ENCODE measurements around the gene RFX1.

Gene RFX1

DNA sequence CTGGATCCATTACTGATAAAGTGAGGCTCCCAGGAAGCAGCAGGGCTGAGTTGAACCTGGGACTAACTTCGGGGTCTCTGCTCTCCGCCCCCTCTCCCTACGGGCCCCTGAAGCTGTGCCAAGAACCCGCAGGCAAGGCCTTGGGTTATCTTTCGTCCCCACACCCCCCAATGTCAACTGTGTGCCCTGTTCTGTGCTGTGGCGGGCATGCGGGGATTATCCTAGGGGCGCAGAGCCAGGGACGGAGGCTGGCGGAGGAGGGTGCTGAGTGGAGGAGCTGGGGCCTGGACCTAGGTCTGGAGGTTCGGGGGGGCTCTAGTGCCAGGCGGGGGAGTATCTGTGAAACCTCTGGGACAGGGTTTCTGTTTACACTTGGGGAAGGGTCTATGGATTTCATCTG is 26.4 kb downstream of the RFX1 start:
- no peak for TF ChIP-seq ZBTB7A (IDR thresholded peaks at IDR 0.05; ENCODE audit: low read depth)
- no peak for TF ChIP-seq CREB1 (IDR thresholded peaks at IDR 0.05; ENCODE audit: low read depth)
- no peak for TF ChIP-seq TCF12 (IDR thresholded peaks at IDR 0.05; ENCODE audit: low read depth)
- TF ChIP-seq, protein P1, sequence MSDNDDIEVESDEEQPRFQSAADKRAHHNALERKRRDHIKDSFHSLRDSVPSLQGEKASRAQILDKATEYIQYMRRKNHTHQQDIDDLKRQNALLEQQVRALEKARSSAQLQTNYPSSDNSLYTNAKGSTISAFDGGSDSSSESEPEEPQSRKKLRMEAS (IDR thresholded peaks at IDR 0.05) = no peak
- no peak for TF ChIP-seq EGR1 (IDR thresholded peaks at IDR 0.05)
- no peak for TF ChIP-seq TAF1 (IDR thresholded peaks at IDR 0.05; ENCODE audit: low read depth)
- TF ChIP-seq RAD21 (IDR thresholded peaks at IDR 0.05; ENCODE audit: low read depth) = no peak
- TF ChIP-seq, protein P2, sequence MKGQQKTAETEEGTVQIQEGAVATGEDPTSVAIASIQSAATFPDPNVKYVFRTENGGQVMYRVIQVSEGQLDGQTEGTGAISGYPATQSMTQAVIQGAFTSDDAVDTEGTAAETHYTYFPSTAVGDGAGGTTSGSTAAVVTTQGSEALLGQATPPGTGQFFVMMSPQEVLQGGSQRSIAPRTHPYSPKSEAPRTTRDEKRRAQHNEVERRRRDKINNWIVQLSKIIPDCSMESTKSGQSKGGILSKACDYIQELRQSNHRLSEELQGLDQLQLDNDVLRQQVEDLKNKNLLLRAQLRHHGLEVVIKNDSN (IDR thresholded peaks at IDR 0.05) = no peak
- no peak for TF ChIP-seq YY1 (IDR thresholded peaks at IDR 0.05; ENCODE audit: low read depth)
- no peak for TF ChIP-seq EP300 (IDR thresholded peaks at IDR 0.05; ENCODE audit: borderline replicate concordance)
- TF ChIP-seq FOXM1 (IDR thresholded peaks at IDR 0.05; ENCODE audit: borderline replicate concordance, low read depth) = no peak
- TF ChIP-seq TEAD4 (IDR thresholded peaks at IDR 0.05) = no peak
- TF ChIP-seq, protein P3, sequence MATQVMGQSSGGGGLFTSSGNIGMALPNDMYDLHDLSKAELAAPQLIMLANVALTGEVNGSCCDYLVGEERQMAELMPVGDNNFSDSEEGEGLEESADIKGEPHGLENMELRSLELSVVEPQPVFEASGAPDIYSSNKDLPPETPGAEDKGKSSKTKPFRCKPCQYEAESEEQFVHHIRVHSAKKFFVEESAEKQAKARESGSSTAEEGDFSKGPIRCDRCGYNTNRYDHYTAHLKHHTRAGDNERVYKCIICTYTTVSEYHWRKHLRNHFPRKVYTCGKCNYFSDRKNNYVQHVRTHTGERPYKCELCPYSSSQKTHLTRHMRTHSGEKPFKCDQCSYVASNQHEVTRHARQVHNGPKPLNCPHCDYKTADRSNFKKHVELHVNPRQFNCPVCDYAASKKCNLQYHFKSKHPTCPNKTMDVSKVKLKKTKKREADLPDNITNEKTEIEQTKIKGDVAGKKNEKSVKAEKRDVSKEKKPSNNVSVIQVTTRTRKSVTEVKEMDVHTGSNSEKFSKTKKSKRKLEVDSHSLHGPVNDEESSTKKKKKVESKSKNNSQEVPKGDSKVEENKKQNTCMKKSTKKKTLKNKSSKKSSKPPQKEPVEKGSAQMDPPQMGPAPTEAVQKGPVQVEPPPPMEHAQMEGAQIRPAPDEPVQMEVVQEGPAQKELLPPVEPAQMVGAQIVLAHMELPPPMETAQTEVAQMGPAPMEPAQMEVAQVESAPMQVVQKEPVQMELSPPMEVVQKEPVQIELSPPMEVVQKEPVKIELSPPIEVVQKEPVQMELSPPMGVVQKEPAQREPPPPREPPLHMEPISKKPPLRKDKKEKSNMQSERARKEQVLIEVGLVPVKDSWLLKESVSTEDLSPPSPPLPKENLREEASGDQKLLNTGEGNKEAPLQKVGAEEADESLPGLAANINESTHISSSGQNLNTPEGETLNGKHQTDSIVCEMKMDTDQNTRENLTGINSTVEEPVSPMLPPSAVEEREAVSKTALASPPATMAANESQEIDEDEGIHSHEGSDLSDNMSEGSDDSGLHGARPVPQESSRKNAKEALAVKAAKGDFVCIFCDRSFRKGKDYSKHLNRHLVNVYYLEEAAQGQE (IDR thresholded peaks at IDR 0.05; ENCODE audit: low read depth) = no peak
- TF ChIP-seq CEBPB (IDR thresholded peaks at IDR 0.05) = no peak
- no peak for TF ChIP-seq NFIC (IDR thresholded peaks at IDR 0.05)

DNA sequence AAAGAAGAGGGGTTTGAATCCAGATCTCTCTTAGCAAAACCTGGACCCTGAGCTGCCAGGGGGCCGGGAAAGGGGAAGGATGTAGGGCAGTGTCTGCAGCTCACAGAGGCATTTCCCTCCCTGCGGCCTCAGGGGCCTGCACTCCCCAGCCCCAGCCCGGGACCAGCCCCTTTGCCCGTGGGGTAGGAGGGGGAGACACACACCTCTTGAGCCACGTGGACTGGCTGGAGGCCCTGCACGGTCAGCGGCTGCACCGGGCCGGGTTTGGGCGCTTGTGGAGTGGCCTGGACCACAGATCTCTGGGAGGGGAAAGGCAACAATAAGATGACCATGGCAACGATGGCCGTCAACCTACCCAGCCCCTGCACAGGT is 26.9 kb downstream of the RFX1 start:
- TF ChIP-seq, protein P2 (IDR thresholded peaks at IDR 0.05) = no peak

DNA sequence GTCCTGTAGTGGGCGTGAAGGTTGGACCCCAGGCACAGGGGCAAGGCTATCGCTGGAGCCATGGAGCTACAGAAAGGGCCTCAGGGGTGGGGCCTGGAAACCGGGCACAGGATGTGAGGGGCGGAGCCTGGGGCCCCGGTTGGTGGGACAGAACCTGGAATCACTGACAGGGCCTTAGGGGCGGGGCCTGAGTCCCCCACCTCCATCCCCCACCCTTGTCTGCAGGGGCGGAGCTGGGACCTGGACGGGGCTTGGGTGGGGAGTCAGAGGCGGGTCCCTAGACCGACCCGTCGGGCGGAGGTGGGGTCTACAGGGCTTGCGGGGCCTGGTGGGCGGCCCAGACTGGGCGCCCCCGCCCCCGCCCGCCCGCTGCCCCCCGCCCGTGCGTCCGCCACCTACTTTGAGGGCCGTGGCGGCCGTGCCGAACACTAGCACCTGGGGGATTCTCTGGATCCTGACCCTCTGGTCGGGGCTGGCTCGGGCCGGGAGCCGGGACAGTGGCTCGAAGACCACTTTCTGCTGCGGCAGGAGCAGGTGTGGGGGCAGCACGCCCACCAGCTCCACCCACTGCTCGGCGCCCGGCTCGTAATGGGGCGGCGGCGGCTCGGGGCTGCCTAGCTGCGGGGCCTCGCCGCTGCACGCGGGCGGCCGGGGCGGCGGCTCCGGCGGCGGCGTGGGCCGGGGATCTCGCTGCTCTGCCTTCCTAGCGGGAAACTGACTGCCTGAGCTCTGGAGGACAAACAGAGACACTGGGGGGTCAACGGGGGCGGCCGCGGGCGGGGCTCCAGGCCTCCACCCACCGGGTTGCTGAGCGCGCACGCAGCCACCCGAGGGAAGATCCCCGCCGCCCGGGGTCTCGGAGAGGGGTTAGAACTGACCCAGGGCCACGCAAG is 27.5 kb downstream of the RFX1 start:
- TF ChIP-seq ZBTB7A (IDR thresholded peaks at IDR 0.05; ENCODE audit: low read depth) (no peak), TCF12 (IDR thresholded peaks at IDR 0.05; ENCODE audit: low read depth) (no peak), EP300 (IDR thresholded peaks at IDR 0.05; ENCODE audit: borderline replicate concordance) (no peak), CEBPB (IDR thresholded peaks at IDR 0.05) (no peak), CREB1 (IDR thresholded peaks at IDR 0.05; ENCODE audit: low read depth) (no peak), NFIC (IDR thresholded peaks at IDR 0.05) (no peak), EGR1 (IDR thresholded peaks at IDR 0.05) (no peak), TAF1 (IDR thresholded peaks at IDR 0.05; ENCODE audit: low read depth) (no peak), RAD21 (IDR thresholded peaks at IDR 0.05; ENCODE audit: low read depth) (no peak)
- TF ChIP-seq, protein P1 (IDR thresholded peaks at IDR 0.05) = no peak
- TF ChIP-seq, protein P2 (IDR thresholded peaks at IDR 0.05) = no peak

DNA sequence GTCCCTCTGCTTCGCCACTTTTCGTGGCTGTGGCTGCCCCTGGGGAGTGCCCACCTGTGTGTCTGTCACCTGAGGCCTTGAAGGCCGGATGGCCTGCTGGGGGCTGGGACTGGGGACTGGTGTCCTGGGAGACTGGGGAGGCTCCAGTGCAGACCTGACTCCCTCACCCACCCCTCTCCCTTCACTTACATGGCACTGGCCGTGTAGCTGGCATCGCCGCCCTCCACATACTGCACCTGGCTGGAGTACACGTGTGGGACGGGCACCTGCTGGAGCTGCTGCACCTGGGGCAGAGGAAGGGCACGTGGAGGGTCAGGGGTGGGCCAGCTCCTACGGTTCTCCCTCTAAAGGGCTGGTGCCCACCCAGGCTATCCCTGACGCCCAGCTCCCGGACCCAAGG is 28.3 kb downstream of the RFX1 start:
- TF ChIP-seq TEAD4 (IDR thresholded peaks at IDR 0.05) = no peak
- no peak for TF ChIP-seq RAD21 (IDR thresholded peaks at IDR 0.05; ENCODE audit: low read depth)
- no peak for TF ChIP-seq YY1 (IDR thresholded peaks at IDR 0.05; ENCODE audit: low read depth)
- TF ChIP-seq EGR1 (IDR thresholded peaks at IDR 0.05) = no peak
- TF ChIP-seq, protein P3 (IDR thresholded peaks at IDR 0.05; ENCODE audit: low read depth) = no peak
- TF ChIP-seq EP300 (IDR thresholded peaks at IDR 0.05; ENCODE audit: borderline replicate concordance) = no peak
- TF ChIP-seq TAF1 (IDR thresholded peaks at IDR 0.05; ENCODE audit: low read depth) = no peak
- no peak for TF ChIP-seq CREB1 (IDR thresholded peaks at IDR 0.05; ENCODE audit: low read depth)
- no peak for TF ChIP-seq ZBTB7A (IDR thresholded peaks at IDR 0.05; ENCODE audit: low read depth)
- TF ChIP-seq NFIC (IDR thresholded peaks at IDR 0.05) = no peak
- no peak for TF ChIP-seq CEBPB (IDR thresholded peaks at IDR 0.05)
- TF ChIP-seq, protein P2 (IDR thresholded peaks at IDR 0.05) = no peak
- no peak for TF ChIP-seq TCF12 (IDR thresholded peaks at IDR 0.05; ENCODE audit: low read depth)
- no peak for TF ChIP-seq FOXM1 (IDR thresholded peaks at IDR 0.05; ENCODE audit: borderline replicate concordance, low read depth)
- TF ChIP-seq, protein P1 (IDR thresholded peaks at IDR 0.05) = no peak

Data from Ishikawa (cell line).